Ureter (tissue), 1 donor: ENCODE data around the gene CDK1. TPM values are rescaled to one million over a fixed set of nuclear protein-coding genes. Genes with fewer than 3 reads are reported as not detected.
A peak's percentile ranks its signal among the peaks of the same experiment; 100 is the strongest.

Experiments used
- DNase-seq: peaks from one replicate; pipeline ENCODE4 v3.0.0-alpha.2; 2020; ENCODE audit warnings: low spot score
- total RNA-seq: library from RNA; stranded (reverse); gene quantifications from one replicate; pipeline ENCODE4 v1.2.4, GENCODE V29; 2023
- donor health status: DM: yes; HTN: yes; CAD: no.

Gene CDK1
- 2.4 TPM for total RNA-seq

DNA sequence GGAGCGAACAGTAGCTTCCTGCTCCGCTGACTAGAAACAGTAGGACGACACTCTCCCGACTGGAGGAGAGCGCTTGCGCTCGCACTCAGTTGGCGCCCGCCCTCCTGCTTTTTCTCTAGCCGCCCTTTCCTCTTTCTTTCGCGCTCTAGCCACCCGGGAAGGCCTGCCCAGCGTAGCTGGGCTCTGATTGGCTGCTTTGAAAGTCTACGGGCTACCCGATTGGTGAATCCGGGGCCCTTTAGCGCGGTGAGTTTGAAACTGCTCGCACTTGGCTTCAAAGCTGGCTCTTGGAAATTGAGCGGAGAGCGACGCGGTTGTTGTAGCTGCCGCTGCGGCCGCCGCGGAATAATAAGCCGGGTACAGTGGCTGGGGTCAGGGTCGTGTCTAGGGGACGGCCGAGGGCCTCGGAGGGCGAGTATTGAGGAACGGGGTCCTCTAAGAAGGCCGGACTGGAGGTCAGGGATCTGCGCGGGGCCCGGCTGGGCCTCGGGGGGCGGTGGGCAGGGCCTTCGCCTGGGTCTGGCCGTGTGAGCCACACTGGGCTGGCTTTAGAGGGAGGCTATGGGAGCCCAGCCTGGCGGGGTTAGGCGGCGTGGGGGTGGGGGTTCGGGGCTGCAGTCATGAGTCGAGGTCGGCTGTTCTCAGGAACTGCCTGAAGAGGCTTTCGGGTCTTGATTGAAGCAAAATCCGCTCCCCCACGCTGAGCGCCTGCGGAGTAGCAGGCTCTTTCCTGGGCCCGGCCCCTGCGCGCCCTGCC lies at the start of gene CDK1:
Gene CDK1, plus strand, starts transcription at position 265 of the 757 bp plus-strand sequence. CDS start 1,688 bp downstream, outside the sequence.
- peak; percentile 96 for DNase-seq

DNA sequence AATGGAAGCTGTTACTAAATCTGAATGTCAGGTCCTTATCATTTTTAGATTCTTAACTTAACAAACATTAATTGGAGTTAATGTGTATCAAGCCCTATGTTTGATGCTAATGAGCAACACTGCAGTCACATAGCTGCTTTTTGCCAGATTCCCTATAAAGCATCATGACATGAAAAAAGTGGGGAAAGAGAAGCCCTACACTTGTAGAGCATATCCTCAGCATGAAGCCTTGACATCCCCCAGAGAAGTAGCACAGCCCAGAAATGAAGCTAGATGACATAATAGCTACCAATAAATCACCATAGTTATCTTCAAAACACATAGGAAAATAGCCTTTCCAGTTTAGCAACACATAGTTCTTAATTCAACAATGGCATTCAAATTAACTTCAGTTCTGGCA lies 49.2 kb upstream of the CDK1 start:
- DNase-seq: no peak

DNA sequence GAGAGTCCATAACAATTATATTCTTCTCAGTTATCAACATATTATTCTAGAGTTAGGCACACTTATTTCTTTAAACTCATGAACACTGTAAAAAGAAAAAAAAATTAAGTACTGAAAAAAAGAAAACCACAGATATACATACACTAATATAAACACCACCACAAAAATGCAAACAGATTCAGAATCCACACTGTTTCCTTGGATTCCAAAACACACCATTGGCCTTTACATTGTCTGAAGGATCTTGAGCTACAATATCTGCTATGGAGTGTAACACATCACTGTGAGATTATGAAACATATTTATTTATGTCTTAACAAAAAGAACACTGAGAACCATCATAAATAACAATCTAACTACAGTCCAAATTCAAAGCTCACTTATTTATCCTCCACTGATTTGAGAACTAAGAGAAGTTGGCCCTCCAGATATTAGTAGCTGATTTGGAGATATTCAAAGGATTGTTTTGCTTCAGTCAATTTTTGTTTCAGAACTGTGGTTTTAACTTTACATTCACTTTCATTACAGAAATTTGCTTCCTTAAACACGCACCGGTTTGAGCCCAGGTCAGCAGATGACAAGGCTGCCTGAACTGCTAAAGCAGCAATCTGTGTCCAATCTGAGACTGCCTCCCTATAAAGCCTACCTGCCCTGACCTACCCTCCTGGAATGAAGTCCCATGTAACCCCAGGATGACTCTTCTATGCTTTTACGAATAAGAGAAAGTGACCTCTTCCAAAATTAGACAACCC lies 47.0 kb upstream of the CDK1 start:
- no peak for DNase-seq

DNA sequence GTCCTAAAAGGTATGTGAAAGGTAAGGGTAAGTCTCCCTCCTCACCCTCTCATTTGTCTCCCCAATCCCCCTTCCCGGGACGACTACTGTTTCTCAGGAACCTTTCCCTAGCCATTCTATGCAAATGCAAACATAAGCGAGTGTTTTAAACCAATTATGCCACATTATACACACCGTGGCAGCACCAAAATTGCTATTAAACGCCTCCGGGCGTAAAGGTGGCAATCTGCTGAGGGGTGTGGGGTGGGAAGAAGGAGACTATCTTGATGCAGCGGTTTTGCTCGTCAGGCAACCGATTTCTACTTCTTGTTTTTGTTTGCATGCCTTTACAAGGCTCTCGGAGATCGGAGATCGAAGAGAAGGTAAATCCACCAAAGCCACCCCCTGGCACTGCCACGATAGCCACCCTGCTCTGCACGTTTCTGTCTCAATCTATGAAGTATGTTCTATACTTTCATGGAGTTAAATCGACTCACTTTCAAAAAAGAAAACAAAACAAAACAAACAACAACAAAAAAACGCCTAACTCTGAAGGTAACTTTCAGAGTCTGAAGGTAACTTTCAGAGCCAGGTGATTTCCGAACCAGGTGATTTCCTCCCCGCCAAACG lies 46.0 kb upstream of the CDK1 start:
- DNase-seq: no peak

- peak; percentile 54 for DNase-seq
Observed at GRCh38 chr10:60732807-60733516, 45.3 kb upstream of the CDK1 start.

GRCh38 chr10:60733517-60733822 lies 44.8 kb upstream of the CDK1 start:
- DNase-seq: no peak

DNA sequence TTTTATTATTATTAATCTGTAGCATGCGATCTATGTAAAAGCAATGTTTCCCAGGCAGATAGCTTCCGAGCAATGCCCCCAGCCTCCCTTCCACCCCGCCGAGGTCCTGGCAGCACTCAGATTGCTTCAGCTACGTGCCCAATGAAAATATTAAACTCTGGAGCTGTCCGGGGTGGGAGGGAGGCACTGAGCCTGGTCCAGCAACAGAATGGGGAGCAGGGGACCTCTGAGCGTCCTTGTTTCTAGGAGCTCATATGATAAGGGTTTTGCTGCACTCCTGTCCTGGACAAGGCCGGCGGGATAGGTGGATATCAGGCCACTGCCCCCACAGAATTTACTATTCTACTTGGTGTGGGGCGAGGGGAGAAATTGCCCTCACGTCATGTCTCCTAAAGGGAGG lies 44.5 kb upstream of the CDK1 start:
- DNase-seq: no peak

- DNase-seq: no peak
Observed at GRCh38 chr10:60734226-60734625, 44.1 kb upstream of the CDK1 start.

DNA sequence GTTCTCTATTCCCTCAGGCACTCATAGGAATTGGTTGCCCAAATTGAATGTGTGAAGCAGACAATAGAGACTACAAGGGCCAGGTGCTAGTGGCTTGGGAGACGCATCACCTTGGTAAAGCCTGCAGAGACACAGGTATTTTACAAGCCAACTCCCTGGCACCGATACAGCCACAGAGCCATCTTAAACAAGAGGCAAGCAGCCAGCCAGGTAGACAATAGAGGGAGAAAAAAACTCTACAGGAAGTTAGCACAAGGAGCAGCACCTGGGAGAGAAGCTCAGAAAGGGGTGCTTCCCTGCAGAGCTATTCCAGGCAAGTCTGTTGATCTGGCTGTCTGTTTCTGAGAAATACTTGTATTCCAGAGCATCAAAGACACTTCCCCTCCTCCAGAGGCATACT lies 43.0 kb upstream of the CDK1 start:
- DNase-seq: no peak

- DNase-seq: no peak
Observed at GRCh38 chr10:60737242-60737641, 41.0 kb upstream of the CDK1 start.

DNA sequence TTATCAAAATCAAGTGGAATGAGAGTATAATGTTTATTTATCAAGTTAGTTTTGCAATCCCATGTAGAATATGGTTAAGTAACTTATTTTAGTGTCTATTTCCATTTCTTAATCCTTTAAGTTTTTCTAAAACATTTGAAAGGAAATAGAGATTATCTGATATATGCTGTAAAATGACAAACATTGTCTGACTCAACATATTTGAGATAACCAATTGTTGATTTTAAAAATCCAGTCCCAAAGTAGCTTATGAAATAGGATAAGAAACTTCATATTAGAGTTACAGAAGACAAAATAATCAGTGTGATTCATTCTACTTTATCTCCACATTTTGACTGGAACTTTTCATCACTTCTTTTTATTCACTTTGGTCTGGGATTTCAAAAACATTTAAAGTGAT lies 38.7 kb upstream of the CDK1 start:
- no peak for DNase-seq

DNA sequence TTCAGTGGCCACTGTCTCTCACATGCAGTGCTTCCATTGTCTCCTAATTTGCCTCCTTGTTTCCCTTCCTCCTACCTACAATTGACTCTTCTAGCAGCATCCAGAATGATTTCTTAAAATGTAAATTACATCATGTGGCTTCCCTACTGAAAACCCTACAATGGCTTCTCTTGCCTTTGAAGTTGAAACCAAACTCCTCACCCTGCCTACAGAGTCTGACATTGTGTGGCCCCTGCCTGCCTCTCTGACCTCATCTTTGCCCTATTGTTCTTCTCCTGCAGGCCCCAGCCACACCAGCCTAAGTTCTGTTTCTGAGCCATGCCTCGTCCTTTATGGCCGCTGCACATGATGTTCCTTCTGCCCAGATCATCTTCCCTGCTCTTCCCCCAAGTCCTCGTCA lies 35.8 kb upstream of the CDK1 start:
- DNase-seq: no peak

GRCh38 chr10:60747817-60748469 lies 30.3 kb upstream of the CDK1 start:
- no peak for DNase-seq

DNA sequence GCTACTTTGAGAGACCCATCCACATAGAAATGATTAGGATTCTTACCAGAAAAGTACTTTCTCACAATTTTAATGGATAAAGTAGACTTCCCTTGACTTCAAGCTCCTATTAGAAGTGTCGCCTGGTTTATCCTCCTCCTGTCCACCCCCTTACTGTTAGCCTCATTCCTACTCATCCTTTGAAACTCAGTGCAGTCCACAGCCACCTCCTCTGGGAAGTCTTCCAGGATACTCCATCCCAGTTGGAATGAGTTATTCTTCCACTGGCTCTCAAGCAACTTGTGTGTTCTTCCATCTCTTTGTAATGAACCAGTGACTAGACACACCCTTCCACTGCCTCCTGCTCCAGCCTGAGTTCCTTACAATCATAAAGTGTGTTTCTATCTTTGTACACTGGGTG lies 25.1 kb upstream of the CDK1 start:
- no peak for DNase-seq

GRCh38 chr10:60753817-60754216 lies 24.5 kb upstream of the CDK1 start:
- no peak for DNase-seq

DNA sequence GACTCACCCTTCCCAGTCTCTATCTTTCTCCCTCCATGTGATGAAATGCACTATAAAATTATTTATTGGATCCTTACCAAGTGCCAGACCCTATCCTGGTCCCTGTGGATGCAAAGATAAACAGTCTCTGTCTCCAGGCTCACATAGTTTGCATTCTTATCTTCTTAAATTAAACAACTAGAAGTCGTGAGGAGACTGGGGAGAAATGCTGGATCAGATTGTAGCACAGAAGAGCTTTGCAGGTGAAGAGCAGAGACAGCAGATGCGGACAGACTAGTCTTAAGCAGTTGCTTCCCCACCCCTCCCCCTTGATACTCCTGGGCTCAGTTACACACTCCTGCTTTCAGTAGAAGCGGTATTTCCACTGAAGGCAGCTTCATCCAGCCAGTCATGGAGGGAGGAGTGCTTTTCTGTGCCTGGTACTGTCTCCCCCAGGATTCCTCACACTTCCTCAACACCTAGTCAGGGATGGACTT lies 20.8 kb upstream of the CDK1 start:
- no peak for DNase-seq

DNA sequence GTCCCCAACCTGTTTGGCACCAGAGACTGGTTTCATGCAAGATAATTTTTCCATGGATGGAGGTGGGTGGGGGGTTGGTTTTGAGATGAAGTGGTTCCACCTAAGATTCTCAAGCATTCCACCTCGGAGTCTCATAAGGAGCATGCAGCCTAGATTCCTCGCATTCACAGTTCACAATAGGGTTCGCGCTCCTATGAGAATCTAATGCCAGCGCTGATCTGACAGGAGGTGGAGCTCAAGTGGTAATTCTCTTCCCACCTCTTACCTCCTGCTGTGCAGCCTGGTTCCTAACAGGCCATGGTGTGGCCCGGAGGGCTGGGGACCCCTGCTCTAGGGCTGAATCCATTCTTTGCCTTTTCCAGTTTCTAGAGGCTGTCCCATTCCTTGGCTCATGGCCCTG lies 19.1 kb upstream of the CDK1 start:
- no peak for DNase-seq

GRCh38 chr10:60760711-60761210 lies 17.5 kb upstream of the CDK1 start:
- no peak for DNase-seq

DNA sequence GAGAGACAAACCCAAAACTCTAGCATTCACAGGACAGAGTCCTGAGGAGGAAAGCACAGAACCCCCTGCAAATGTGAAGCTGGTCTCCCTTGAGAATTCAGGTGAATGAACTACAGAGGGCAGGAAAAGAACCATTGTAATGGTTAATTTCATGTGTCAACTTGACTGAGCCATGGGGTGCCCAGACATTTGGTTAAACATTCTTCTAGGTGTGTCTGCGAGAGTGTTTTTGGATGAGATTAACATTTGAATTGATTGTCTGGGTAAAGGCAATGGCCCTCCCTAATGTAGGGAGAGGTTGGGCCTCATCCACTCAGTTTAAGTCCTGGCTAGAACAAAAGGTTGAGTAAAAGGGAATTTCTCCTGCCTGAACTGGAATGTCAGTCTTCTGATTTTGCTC lies 15.7 kb upstream of the CDK1 start:
- no peak for DNase-seq

DNA sequence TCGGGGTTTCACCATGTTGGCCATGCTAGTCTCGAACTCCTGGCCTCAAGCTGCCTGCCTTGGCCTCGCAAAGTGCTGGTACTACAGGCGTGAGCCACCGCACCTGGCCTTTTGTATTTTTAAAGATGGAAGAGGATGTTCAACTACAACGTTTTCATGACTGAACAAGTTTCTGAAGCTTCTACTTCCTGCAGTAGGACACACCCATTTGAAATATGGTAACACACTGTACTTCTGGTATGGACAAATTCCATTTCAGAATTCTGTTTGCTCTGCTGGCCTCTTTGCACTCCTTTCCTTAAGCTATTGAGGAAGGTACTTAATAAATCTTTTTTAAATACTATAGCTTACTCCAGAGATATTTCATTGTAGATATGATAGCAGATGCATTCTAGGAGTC lies 10.9 kb upstream of the CDK1 start:
- no peak for DNase-seq

DNA sequence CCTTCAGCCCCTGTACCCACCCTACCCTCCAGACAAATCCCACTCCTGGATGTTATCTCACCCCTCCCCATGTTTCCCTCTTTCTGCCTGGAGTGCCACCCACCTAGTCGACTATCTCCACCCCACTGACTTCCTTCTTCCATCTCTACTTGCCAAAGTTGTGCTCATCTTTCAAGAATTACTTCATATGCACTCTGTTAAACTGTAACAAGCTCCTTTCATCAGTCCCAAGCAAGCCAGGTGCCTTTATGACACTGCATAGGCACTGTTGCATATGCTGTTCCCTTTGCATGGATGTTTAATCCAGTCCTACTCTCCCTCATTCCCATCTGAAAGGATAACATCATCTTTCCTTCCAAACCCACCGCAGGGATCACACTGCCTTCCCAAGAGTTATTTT lies 8.9 kb upstream of the CDK1 start:
- no peak for DNase-seq
